Neuronal stem cell (in vitro differentiated cells): ENCODE results near the gene PDE2A.
A peak's percentile ranks its signal among the peaks of the same experiment; 100 is the strongest.

Experiments
- DNase-seq: peaks from one replicate; pipeline ENCODE4 v3.0.0-alpha.2; 2013; ENCODE audit warnings: low spot score
- H2AFZ ChIP-seq: one replicate; pipeline ENCODE4 v1.6.1; 2013; ENCODE audit warnings: mild to moderate bottlenecking, low read length, inconsistent platforms
- H2AK5ac ChIP-seq: 2 replicates; pipeline ENCODE4 v1.6.1; 2013; ENCODE audit warnings: low read depth, mild to moderate bottlenecking, inconsistent platforms, low read length, moderate library complexity, mixed read lengths
- H2BK120ac ChIP-seq: 2 replicates; pipeline ENCODE4 v1.6.1; 2013; ENCODE audit warnings: low read depth, mild to moderate bottlenecking, inconsistent platforms, low read length, moderate library complexity, mixed read lengths
- H2BK12ac ChIP-seq: one replicate; pipeline ENCODE4 v1.6.1; 2013; ENCODE audit warnings: low read length, inconsistent platforms
- H2BK15ac ChIP-seq: 2 replicates; pipeline ENCODE4 v1.6.1; 2013; ENCODE audit warnings: mild to moderate bottlenecking, low read length, inconsistent platforms, mixed read lengths
- H2BK5ac ChIP-seq: one replicate; pipeline ENCODE4 v1.6.1; 2013; ENCODE audit warnings: inconsistent platforms, mild to moderate bottlenecking, low read length, moderate library complexity
- H3K14ac ChIP-seq: one replicate; pipeline ENCODE4 v1.6.1; 2013; ENCODE audit warnings: low read length, inconsistent platforms
- H3K18ac ChIP-seq: 2 replicates; pipeline ENCODE4 v1.6.1; 2013; ENCODE audit warnings: low read length, inconsistent platforms
- H3K23ac ChIP-seq: 2 replicates; pipeline ENCODE4 v1.6.1; 2013; ENCODE audit warnings: low read depth, mild to moderate bottlenecking, mixed read lengths, low read length, inconsistent platforms; ENCODE audit not compliant: poor library complexity
- H3K27ac ChIP-seq: replicated peaks from 3 replicates; pipeline ENCODE4 v1.5.1; 2013; ENCODE audit warnings: low read length, inconsistent platforms
- H3K27me3 ChIP-seq, 3 experiments: 2 replicates each; pipeline ENCODE4 v1.6.1; 2013; ENCODE audit warnings: low read length in 3 of 3, mild to moderate bottlenecking in 2 of 3, inconsistent platforms in 1 of 3, low read depth in 1 of 3, mixed read lengths in 1 of 3, moderate library complexity in 1 of 3; ENCODE audit not compliant: control insufficient read depth in 3 of 3, insufficient read depth in 3 of 3
- H3K36me3 ChIP-seq, 2 donors: replicated peaks in 1 of 2; 2 replicates each; pipeline ENCODE4 v1.6.1; 2013; ENCODE audit warnings: low read length in 2 of 2; ENCODE audit not compliant: control insufficient read depth in 2 of 2, insufficient read depth in 2 of 2
- H3K4ac ChIP-seq: 2 replicates; pipeline ENCODE4 v1.6.1; 2013; ENCODE audit warnings: inconsistent platforms, mild to moderate bottlenecking, low read length, moderate library complexity
- H3K4me1 ChIP-seq, 2 donors: 1 replicate in 1 of 2; 2 replicates in 1 of 2; pipeline ENCODE4 v1.6.1; 2013; ENCODE audit warnings: low read length in 2 of 2, low read depth in 1 of 2; ENCODE audit not compliant: control insufficient read depth in 2 of 2, insufficient read depth in 1 of 2
- H3K4me2 ChIP-seq: one replicate; pipeline ENCODE4 v1.6.1; 2013; ENCODE audit warnings: mild to moderate bottlenecking, low read length, inconsistent platforms; ENCODE audit not compliant: insufficient read depth, poor library complexity, severe bottlenecking
- H3K4me3 ChIP-seq, 2 donors: 2 replicates each; pipeline ENCODE4 v1.5.1; 2013; ENCODE audit warnings: low read length in 2 of 2, mild to moderate bottlenecking in 2 of 2, inconsistent platforms in 1 of 2, moderate library complexity in 1 of 2
- H3K79me1 ChIP-seq: one replicate; pipeline ENCODE4 v1.6.1; 2013; ENCODE audit warnings: low read depth, mild to moderate bottlenecking, inconsistent platforms, low read length, moderate library complexity
- H3K9ac ChIP-seq: one replicate; pipeline ENCODE4 v1.6.1; 2013; ENCODE audit warnings: mild to moderate bottlenecking, low read depth, low read length, inconsistent platforms; ENCODE audit not compliant: poor library complexity
- H3K9me3 ChIP-seq, 2 donors: replicated peaks in 1 of 2; 2 replicates each; pipeline versions ENCODE3 to v1.6.1; 2013; ENCODE audit warnings: low read length in 2 of 2, mild to moderate bottlenecking in 2 of 2, inconsistent platforms in 1 of 2, low read depth in 1 of 2, mixed read lengths in 1 of 2, moderate library complexity in 1 of 2; ENCODE audit not compliant: control insufficient read depth in 2 of 2, insufficient read depth in 1 of 2
- H4K8ac ChIP-seq: one replicate; pipeline ENCODE4 v1.6.1; 2013; ENCODE audit warnings: low read depth, mild to moderate bottlenecking, inconsistent platforms, low read length, moderate library complexity
- H4K91ac ChIP-seq: one replicate; pipeline ENCODE4 v1.6.1; 2013; ENCODE audit warnings: low read length, low read depth, mild to moderate bottlenecking, inconsistent platforms; ENCODE audit not compliant: poor library complexity
- WGBS, 2 donors: extraction: QIAGEN DNeasy Blood & Tissue Kit; methylation state at CpG; one replicate each; pipeline ENCODE4 v1.1.7; 2013; ENCODE audit warnings: missing lambda C conversion rate in 2 of 2, mixed read lengths in 1 of 2; ENCODE audit not compliant: insufficient read length in 2 of 2, insufficient replicate concordance in 1 of 2; ENCODE audit errors: extremely low coverage in 2 of 2; 5-methylcytosine and 5-hydroxymethylcytosine counted together

Gene PDE2A

DNA sequence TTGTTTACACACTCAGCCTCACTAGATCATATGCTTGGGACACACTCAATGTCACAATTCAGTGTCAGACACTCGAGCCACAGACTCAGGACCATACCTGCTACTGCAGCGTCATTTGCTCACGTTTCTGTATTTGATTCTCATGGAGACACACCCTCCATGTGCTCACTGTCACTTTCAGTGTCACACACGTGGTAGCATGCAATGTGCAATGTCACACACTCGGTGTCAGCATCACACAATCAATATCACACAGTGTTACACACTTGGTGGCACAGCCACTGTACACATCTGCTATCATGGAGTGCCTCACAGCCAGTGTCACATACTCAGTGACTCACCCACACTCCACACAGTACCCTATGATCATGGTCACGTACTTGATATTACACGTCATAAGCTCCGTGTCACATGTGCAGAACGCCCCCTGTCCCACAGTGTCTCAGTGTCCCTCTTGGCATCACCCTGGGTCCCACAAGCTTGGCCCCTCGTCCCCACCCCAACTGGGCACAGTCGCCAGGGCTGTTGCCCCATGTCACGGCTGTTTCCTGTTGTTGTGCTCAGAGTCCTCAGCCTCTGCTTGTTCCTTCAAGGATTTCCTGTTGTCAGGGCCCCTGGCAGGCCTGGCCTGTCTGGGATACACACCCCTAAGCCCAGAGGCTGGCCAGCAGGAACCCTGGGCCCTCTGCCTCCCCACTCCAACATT, 49.6 kb downstream of the PDE2A start:
- Histone ChIP-seq H4K8ac (peak overlapping the region; percentile 97), H2BK120ac (peak overlapping the region; percentile 54), H2BK5ac (no peak overlapping the region), H3K4me1 (peaks cover 2% of the 10 kb centered on the region in 2 donors), H4K91ac (no peak overlapping the region), H3K27ac (no peak overlapping the region), H3K18ac (peak overlapping the region; percentile 81), H3K27me3 (peaks cover 0 to 66% (median 0%) of the 10 kb centered on the region in 3 experiments), H2AK5ac (peak overlapping the region; percentile 76), H3K4ac (no peak overlapping the region), H3K14ac (peak overlapping the region; percentile 95), H3K79me1 (no peaks in the 10 kb centered on the region), H2BK12ac (no peak overlapping the region), H2BK15ac (peak overlapping the region; percentile 78), H3K9ac (peak overlapping the region; percentile 30), H3K4me2 (no peak overlapping the region), H3K9me3 (no peaks in the 10 kb centered on the region), H3K36me3 (no peaks in the 10 kb centered on the region), H3K4me3 (no peak overlapping the region), H2AFZ (no peak overlapping the region), H3K23ac (peak overlapping the region; percentile 81)
- DNase-seq: no peak
- WGBS, 2 donors: no CpG with 5 or more reads among the region's 12 CpGs

DNA sequence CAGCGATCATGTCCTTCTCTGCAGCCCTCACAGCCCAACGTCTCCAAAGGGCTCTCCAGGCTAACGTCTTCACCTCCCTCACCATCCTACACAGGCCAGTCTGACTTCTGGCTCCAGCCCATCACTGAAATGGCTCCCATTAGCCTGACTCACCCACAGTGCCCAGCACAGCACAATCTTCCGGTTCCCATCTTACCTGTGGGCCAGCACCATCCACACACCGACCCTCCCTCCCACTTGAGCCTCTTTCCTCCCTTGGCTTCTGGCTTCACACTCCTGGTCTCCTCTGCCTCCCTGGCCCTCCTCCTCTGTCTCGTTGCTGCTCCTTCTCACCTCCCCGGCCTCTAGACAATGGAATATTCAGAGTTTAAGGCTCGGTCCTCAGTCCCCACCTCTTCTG, 51.2 kb downstream of the PDE2A start:
- no peak for DNase-seq
- H3K9me3 ChIP-seq: no peaks in the 10 kb centered on the region
- no peak overlapping the region for H3K4ac ChIP-seq
- H2BK120ac ChIP-seq: no peak overlapping the region
- no peak overlapping the region for H4K91ac ChIP-seq
- no peak overlapping the region for H4K8ac ChIP-seq
- no peak overlapping the region for H2AFZ ChIP-seq
- peaks cover 0 to 76% (median 0%) of the 10 kb centered on the region in 3 experiments for H3K27me3 ChIP-seq
- H3K14ac ChIP-seq: no peak overlapping the region
- WGBS, 2 donors: no CpG with 5 or more reads among the region's 8 CpGs
- H3K27ac ChIP-seq: no peak overlapping the region
- H3K4me3 ChIP-seq: no peak overlapping the region
- H3K79me1 ChIP-seq: no peaks in the 10 kb centered on the region
- no peak overlapping the region for H3K18ac ChIP-seq
- no peaks in the 10 kb centered on the region for H3K36me3 ChIP-seq
- H3K4me2 ChIP-seq: no peak overlapping the region
- H2BK5ac ChIP-seq: no peak overlapping the region
- H3K23ac ChIP-seq: no peak overlapping the region
- no peak overlapping the region for H2BK12ac ChIP-seq
- peaks cover 2 to 3% of the 10 kb centered on the region in 2 donors for H3K4me1 ChIP-seq
- no peak overlapping the region for H2AK5ac ChIP-seq
- no peak overlapping the region for H3K9ac ChIP-seq
- H2BK15ac ChIP-seq: no peak overlapping the region

DNA sequence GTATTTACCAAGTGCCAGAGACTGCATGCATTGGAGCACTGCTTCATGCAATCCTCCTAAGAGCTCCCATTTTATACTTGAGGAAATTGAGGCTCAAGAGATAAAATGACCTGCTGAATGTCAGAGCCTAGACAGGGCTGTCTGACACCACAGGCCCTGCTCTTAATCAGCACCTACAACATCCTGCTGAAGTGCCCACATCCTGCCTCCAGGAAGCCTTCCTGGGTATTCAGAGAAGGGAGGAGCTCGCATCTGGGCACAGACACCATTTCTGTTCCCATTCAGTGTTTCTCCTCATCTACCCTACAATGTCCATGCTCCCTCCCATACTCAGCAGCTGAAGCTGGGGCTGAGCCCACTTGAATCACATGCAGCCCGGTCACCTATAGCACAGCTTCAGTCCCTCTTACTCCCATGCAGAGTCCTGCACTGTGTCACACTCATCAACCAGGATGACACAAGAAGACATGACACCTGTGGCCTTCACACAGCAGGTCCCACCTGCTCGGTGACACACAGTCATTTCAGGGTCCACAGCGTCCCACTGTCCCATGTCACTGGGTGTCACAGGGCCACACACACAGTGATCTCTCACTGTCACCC, 53.1 kb downstream of the PDE2A start:
- Histone ChIP-seq H2BK15ac (no peak overlapping the region), H3K14ac (no peak overlapping the region), H3K23ac (peak overlapping the region; percentile 66), H2BK12ac (no peak overlapping the region), H3K4me2 (no peak overlapping the region), H3K4me3 (peak overlapping the region in 1 of 2 donors; percentile 38), H3K79me1 (no peaks in the 10 kb centered on the region), H3K9me3 (no peaks in the 10 kb centered on the region), H3K27me3 (peaks cover 0 to 75% (median 0%) of the 10 kb centered on the region in 3 experiments), H4K8ac (no peak overlapping the region), H2AFZ (no peak overlapping the region), H4K91ac (no peak overlapping the region), H3K36me3 (no peaks in the 10 kb centered on the region), H3K27ac (no peak overlapping the region), H2AK5ac (no peak overlapping the region), H3K18ac (peak overlapping the region; percentile 2), H3K4me1 (peaks cover 5 to 17% of the 10 kb centered on the region in 2 donors), H3K4ac (no peak overlapping the region), H2BK5ac (no peak overlapping the region), H2BK120ac (no peak overlapping the region), H3K9ac (peak overlapping the region; percentile 74)
- no peak for DNase-seq
- WGBS, 2 donors: no CpG with 5 or more reads among the region's 4 CpGs

DNA sequence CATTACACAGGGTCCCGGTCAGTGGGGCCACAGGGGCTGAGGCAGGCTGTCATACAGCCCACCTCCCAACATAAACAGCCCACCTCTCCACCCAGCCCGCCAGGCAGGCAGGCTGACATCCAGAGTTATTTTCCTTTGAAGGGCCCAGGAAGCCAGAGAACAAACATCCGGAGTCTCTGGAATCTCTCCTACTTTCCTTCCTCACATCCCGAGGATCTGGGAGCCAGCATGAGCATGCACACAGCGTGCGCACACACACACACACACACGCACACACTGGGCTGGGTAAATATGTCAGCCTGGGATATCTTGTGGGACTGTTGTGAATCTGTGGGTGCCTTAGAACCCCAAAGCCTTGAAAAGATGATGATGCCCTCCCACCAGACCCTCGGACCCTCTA, 55.4 kb downstream of the PDE2A start:
- Histone ChIP-seq H2AK5ac (no peak overlapping the region), H3K9ac (no peak overlapping the region), H2BK120ac (no peak overlapping the region), H3K36me3 (no peaks in the 10 kb centered on the region), H2BK5ac (no peak overlapping the region), H3K4ac (no peak overlapping the region), H3K4me1 (peaks cover 3 to 18% of the 10 kb centered on the region in 2 donors), H3K9me3 (no peaks in the 10 kb centered on the region), H3K4me2 (no peak overlapping the region), H3K27ac (no peak overlapping the region), H3K18ac (no peak overlapping the region), H3K79me1 (no peaks in the 10 kb centered on the region), H2BK15ac (no peak overlapping the region), H2AFZ (no peak overlapping the region), H4K8ac (no peak overlapping the region), H4K91ac (no peak overlapping the region), H2BK12ac (no peak overlapping the region), H3K4me3 (no peak overlapping the region), H3K14ac (peak overlapping the region; percentile 9), H3K27me3 (peaks cover 0 to 72% (median 0%) of the 10 kb centered on the region in 3 experiments), H3K23ac (no peak overlapping the region)
- no CpG with 5 or more reads among the region's 8 CpGs for WGBS, 2 donors
- DNase-seq: no peak
